ENCODE results near the gene SH3YL1. TPM values are rescaled to one million over a fixed set of nuclear protein-coding genes. Genes with fewer than 3 reads are reported as not detected.

Gene SH3YL1
- total RNA-seq (25.8 TPM), polyA plus RNA-seq (73.7 TPM)
- long read RNA-seq, donor 1: 0 reads
- long read RNA-seq, donor 2, partial matches to known transcripts: 91 of 417 reads
- long read RNA-seq, donor 2, other reads (novel, unspliced or antisense): 318 of 417 reads
- long read RNA-seq, donor 3, partial matches to known transcripts: 249 of 301 reads
- long read RNA-seq, donor 3, other reads (novel, unspliced or antisense): 47 of 301 reads
- long read RNA-seq, donor 4, partial matches to known transcripts: 16 of 126 reads
- long read RNA-seq, donor 4, other reads (novel, unspliced or antisense): 104 of 126 reads
- long read RNA-seq, donor 5, transcript SH3YL1-205 (9 exons, 1,695 nt): major isoform, 5 of 12 reads
- long read RNA-seq, donor 5, partial matches to known transcripts: 0 of 12 reads
- long read RNA-seq, donor 5, other reads (novel, unspliced or antisense): 0 of 12 reads
- long read RNA-seq, donor 6, partial matches to known transcripts: 0 of 5 reads
- long read RNA-seq, donor 6, other reads (novel, unspliced or antisense): 0 of 5 reads
- long read RNA-seq, donor 7, transcript SH3YL1-205 (9 exons, 1,695 nt): major isoform, 5 of 219 reads
- long read RNA-seq, donor 7, partial matches to known transcripts: 42 of 219 reads
- long read RNA-seq, donor 7, other reads (novel, unspliced or antisense): 172 of 219 reads
- long read RNA-seq, donor 8, partial matches to known transcripts: 0 of 2 reads
- long read RNA-seq, donor 8, other reads (novel, unspliced or antisense): 0 of 2 reads
- long read RNA-seq, donor 9, partial matches to known transcripts: 35 of 134 reads
- long read RNA-seq, donor 9, other reads (novel, unspliced or antisense): 93 of 134 reads
- long read RNA-seq, donor 10, partial matches to known transcripts: 0 of 3 reads
- long read RNA-seq, donor 10, other reads (novel, unspliced or antisense): 0 of 3 reads

- Histone ChIP-seq H3K4me3 (ENCODE audit: low read length in 2 of 2) (peak within 1 kb of the TSS; percentile 71 to 94), H3K27me3 (ENCODE audit: control insufficient read depth in 2 of 2, insufficient read depth in 1 of 2, low read length in 1 of 2) (peaks cover 0 to 13% of the 10 kb centered on the region in 2 donors), H3K9me3 (ENCODE audit: control insufficient read depth in 2 of 2, insufficient read depth in 1 of 2, low read length in 1 of 2) (no peaks in the 10 kb centered on the region), H3K27ac (ENCODE audit: low read depth in 1 of 2, low read length in 1 of 2) (peak within 1 kb of the TSS; percentile 92 to 97), H3K4me1 (ENCODE audit: control insufficient read depth in 2 of 2, insufficient read depth in 2 of 2, low read length in 2 of 2) (peaks cover 12 to 14% of the 10 kb centered on the region in 2 donors), H3K36me3 (ENCODE audit: control insufficient read depth in 2 of 2, insufficient read depth in 2 of 2, low read length in 1 of 2) (no peaks in the 10 kb centered on the region)
- 2% methylated on average over 77 of the region's 77 CpGs for WGBS
- peak in 7 of 9 donors; percentile 8 to 53 (median 23) for DNase-seq (ENCODE audit: low read depth in 6 of 9, low spot score in 9 of 9)
Observed at GRCh38 chr2:263774-264492, at the start of gene SH3YL1. Gene SH3YL1 (minus strand): TSS chr2:264032. CDS start chr2:263984, 48 bp downstream.

GRCh38 chr2:310994-311393, 47.2 kb upstream of the SH3YL1 start:
- WGBS: 87% methylated on average over 5 of the region's 5 CpGs
- Histone ChIP-seq H3K36me3 (ENCODE audit: control insufficient read depth in 2 of 2, insufficient read depth in 2 of 2, low read length in 1 of 2) (no peaks in the 10 kb centered on the region), H3K4me1 (ENCODE audit: control insufficient read depth in 2 of 2, insufficient read depth in 2 of 2, low read length in 2 of 2) (no peaks in the 10 kb centered on the region), H3K4me3 (ENCODE audit: low read length in 2 of 2) (no peak overlapping the region), H3K27ac (ENCODE audit: low read depth in 1 of 2, low read length in 1 of 2) (no peak overlapping the region), H3K27me3 (ENCODE audit: control insufficient read depth in 2 of 2, insufficient read depth in 1 of 2, low read length in 1 of 2) (peaks cover 0 to 4% of the 10 kb centered on the region in 2 donors), H3K9me3 (ENCODE audit: control insufficient read depth in 2 of 2, insufficient read depth in 1 of 2, low read length in 1 of 2) (no peaks in the 10 kb centered on the region)
- DNase-seq (ENCODE audit: low read depth in 6 of 9, low spot score in 9 of 9): no peak

GRCh38 chr2:309954-310510, 46.2 kb upstream of the SH3YL1 start:
- H3K27ac ChIP-seq (ENCODE audit: low read depth in 1 of 2, low read length in 1 of 2): no peak overlapping the region
- no peak for DNase-seq (ENCODE audit: low read depth in 6 of 9, low spot score in 9 of 9)
- no peaks in the 10 kb centered on the region for H3K4me1 ChIP-seq (ENCODE audit: control insufficient read depth in 2 of 2, insufficient read depth in 2 of 2, low read length in 2 of 2)
- no peaks in the 10 kb centered on the region for H3K9me3 ChIP-seq (ENCODE audit: control insufficient read depth in 2 of 2, insufficient read depth in 1 of 2, low read length in 1 of 2)
- WGBS: 85% methylated on average over 10 of the region's 10 CpGs
- no peaks in the 10 kb centered on the region for H3K36me3 ChIP-seq (ENCODE audit: control insufficient read depth in 2 of 2, insufficient read depth in 2 of 2, low read length in 1 of 2)
- no peak overlapping the region for H3K4me3 ChIP-seq (ENCODE audit: low read length in 2 of 2)
- peaks cover 0 to 3% of the 10 kb centered on the region in 2 donors for H3K27me3 ChIP-seq (ENCODE audit: control insufficient read depth in 2 of 2, insufficient read depth in 1 of 2, low read length in 1 of 2)

GRCh38 chr2:309148-309953, 45.5 kb upstream of the SH3YL1 start:
- Histone ChIP-seq H3K27ac (ENCODE audit: low read depth in 1 of 2, low read length in 1 of 2) (no peak overlapping the region), H3K9me3 (ENCODE audit: control insufficient read depth in 2 of 2, insufficient read depth in 1 of 2, low read length in 1 of 2) (no peaks in the 10 kb centered on the region), H3K4me1 (ENCODE audit: control insufficient read depth in 2 of 2, insufficient read depth in 2 of 2, low read length in 2 of 2) (no peaks in the 10 kb centered on the region), H3K4me3 (ENCODE audit: low read length in 2 of 2) (no peak overlapping the region), H3K36me3 (ENCODE audit: control insufficient read depth in 2 of 2, insufficient read depth in 2 of 2, low read length in 1 of 2) (no peaks in the 10 kb centered on the region), H3K27me3 (ENCODE audit: control insufficient read depth in 2 of 2, insufficient read depth in 1 of 2, low read length in 1 of 2) (peaks cover 0 to 3% of the 10 kb centered on the region in 2 donors)
- WGBS: 66% methylated on average over 13 of the region's 13 CpGs
- DNase-seq (ENCODE audit: low read depth in 6 of 9, low spot score in 9 of 9): no peak

- Histone ChIP-seq H3K4me3 (ENCODE audit: low read length in 2 of 2) (no peak overlapping the region), H3K36me3 (ENCODE audit: control insufficient read depth in 2 of 2, insufficient read depth in 2 of 2, low read length in 1 of 2) (no peaks in the 10 kb centered on the region), H3K9me3 (ENCODE audit: control insufficient read depth in 2 of 2, insufficient read depth in 1 of 2, low read length in 1 of 2) (no peaks in the 10 kb centered on the region), H3K27ac (ENCODE audit: low read depth in 1 of 2, low read length in 1 of 2) (no peak overlapping the region), H3K27me3 (ENCODE audit: control insufficient read depth in 2 of 2, insufficient read depth in 1 of 2, low read length in 1 of 2) (no peaks in the 10 kb centered on the region), H3K4me1 (ENCODE audit: control insufficient read depth in 2 of 2, insufficient read depth in 2 of 2, low read length in 2 of 2) (no peaks in the 10 kb centered on the region)
- DNase-seq (ENCODE audit: low read depth in 6 of 9, low spot score in 9 of 9): no peak
- WGBS: 98% methylated on average over 9 of the region's 9 CpGs
Observed at GRCh38 chr2:305366-305765, 41.5 kb upstream of the SH3YL1 start.

GRCh38 chr2:296354-296753, 32.5 kb upstream of the SH3YL1 start:
- Histone ChIP-seq H3K27me3 (ENCODE audit: control insufficient read depth in 2 of 2, insufficient read depth in 1 of 2, low read length in 1 of 2) (peaks cover 3 to 15% of the 10 kb centered on the region in 2 donors), H3K4me1 (ENCODE audit: control insufficient read depth in 2 of 2, insufficient read depth in 2 of 2, low read length in 2 of 2) (no peaks in the 10 kb centered on the region), H3K27ac (ENCODE audit: low read depth in 1 of 2, low read length in 1 of 2) (no peak overlapping the region), H3K9me3 (ENCODE audit: control insufficient read depth in 2 of 2, insufficient read depth in 1 of 2, low read length in 1 of 2) (no peaks in the 10 kb centered on the region), H3K4me3 (ENCODE audit: low read length in 2 of 2) (no peak overlapping the region), H3K36me3 (ENCODE audit: control insufficient read depth in 2 of 2, insufficient read depth in 2 of 2, low read length in 1 of 2) (no peaks in the 10 kb centered on the region)
- DNase-seq (ENCODE audit: low read depth in 6 of 9, low spot score in 9 of 9): no peak
- 88% methylated on average over 3 of the region's 3 CpGs for WGBS

GRCh38 chr2:295090-295489, 31.3 kb upstream of the SH3YL1 start:
- 89% methylated on average over 5 of the region's 5 CpGs for WGBS
- H3K4me3 ChIP-seq (ENCODE audit: low read length in 2 of 2): no peak overlapping the region
- peaks cover 14 to 28% of the 10 kb centered on the region in 2 donors for H3K27me3 ChIP-seq (ENCODE audit: control insufficient read depth in 2 of 2, insufficient read depth in 1 of 2, low read length in 1 of 2)
- no peaks in the 10 kb centered on the region for H3K36me3 ChIP-seq (ENCODE audit: control insufficient read depth in 2 of 2, insufficient read depth in 2 of 2, low read length in 1 of 2)
- DNase-seq (ENCODE audit: low read depth in 6 of 9, low spot score in 9 of 9): no peak
- peaks cover 0 to 1% of the 10 kb centered on the region in 2 donors for H3K9me3 ChIP-seq (ENCODE audit: control insufficient read depth in 2 of 2, insufficient read depth in 1 of 2, low read length in 1 of 2)
- no peaks in the 10 kb centered on the region for H3K4me1 ChIP-seq (ENCODE audit: control insufficient read depth in 2 of 2, insufficient read depth in 2 of 2, low read length in 2 of 2)
- H3K27ac ChIP-seq (ENCODE audit: low read depth in 1 of 2, low read length in 1 of 2): no peak overlapping the region
